Measurements from ENCODE around the gene C2orf72. TPM values are rescaled to one million over a fixed set of nuclear protein-coding genes. Genes with fewer than 3 reads are reported as not detected.

C2orf72 gene
- total RNA-seq, 1 donor from 2014 or later, result 20.5 TPM

DNA sequence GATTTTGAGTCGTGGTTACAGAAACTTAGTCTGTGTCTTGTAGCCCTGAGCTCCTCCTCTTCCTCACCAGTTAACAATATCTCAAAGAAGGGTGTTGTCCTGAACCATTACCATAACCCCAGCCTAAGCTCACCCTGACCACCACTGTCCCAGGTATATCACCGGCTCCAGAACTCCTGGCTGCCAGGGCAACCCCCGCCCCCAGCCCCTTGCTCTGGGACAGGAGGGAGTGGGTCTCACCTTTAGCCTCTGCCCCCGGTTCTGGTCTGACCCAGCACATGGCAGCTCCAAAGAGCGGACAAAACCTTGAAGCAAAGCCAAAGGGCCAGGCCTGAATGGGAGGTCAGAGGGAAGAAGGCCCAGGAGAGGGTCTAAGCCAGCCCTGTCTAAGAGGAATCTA is 13.8 kb downstream of the C2orf72 start:
- Histone ChIP-seq H3K9me3 (no peaks in the 10 kb centered on the region), H3K36me3 (no peaks in the 10 kb centered on the region), H3K4me1 (peaks cover 0 to 2% of the 10 kb centered on the region in 2 donors), H3K4me3 (no peak overlapping the region), H3K27ac (no peak overlapping the region), H3K27me3 (no peaks in the 10 kb centered on the region)
- TF ChIP-seq, protein P1, sequence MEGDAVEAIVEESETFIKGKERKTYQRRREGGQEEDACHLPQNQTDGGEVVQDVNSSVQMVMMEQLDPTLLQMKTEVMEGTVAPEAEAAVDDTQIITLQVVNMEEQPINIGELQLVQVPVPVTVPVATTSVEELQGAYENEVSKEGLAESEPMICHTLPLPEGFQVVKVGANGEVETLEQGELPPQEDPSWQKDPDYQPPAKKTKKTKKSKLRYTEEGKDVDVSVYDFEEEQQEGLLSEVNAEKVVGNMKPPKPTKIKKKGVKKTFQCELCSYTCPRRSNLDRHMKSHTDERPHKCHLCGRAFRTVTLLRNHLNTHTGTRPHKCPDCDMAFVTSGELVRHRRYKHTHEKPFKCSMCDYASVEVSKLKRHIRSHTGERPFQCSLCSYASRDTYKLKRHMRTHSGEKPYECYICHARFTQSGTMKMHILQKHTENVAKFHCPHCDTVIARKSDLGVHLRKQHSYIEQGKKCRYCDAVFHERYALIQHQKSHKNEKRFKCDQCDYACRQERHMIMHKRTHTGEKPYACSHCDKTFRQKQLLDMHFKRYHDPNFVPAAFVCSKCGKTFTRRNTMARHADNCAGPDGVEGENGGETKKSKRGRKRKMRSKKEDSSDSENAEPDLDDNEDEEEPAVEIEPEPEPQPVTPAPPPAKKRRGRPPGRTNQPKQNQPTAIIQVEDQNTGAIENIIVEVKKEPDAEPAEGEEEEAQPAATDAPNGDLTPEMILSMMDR (IDR thresholded peaks at IDR 0.05), result no peak
- intact Hi-C loops (cut with DNase I), result loop anchor here (5.0 kb wide), 1 partner anchor 361 kb away; no protein-coding TSS in a partner anchor
- DNase-seq (ENCODE audit: low spot score in 2 of 2), result no peak

- intact Hi-C loops (cut with DNase I), result loop anchor here (1.0 to 5.0 kb wide), 2 partner anchors 228 to 360 kb away; no protein-coding TSS in a partner anchor
- Histone ChIP-seq H3K4me1 (peaks cover 3 to 5% of the 10 kb centered on the region in 2 donors), H3K4me3 (peak overlapping the region; percentile 70 to 74), H3K27ac (peak overlapping the region; percentile 64 to 69), H3K36me3 (no peaks in the 10 kb centered on the region), H3K27me3 (no peaks in the 10 kb centered on the region), H3K9me3 (no peaks in the 10 kb centered on the region)
- peak in 1 of 2 donors; percentile 90 for DNase-seq (ENCODE audit: low spot score in 2 of 2)
- TF ChIP-seq, protein P1 (IDR thresholded peaks at IDR 0.05), result peak; percentile 75 to 98 (median 95)
Observed at GRCh38 chr2:231052494-231053451, 15.4 kb downstream of the C2orf72 start.

- intact Hi-C loops (cut with DNase I), result loop anchor here (1.0 to 5.0 kb wide), 2 partner anchors 230 to 358 kb away; no protein-coding TSS in a partner anchor
- TF ChIP-seq, protein P1 (IDR thresholded peaks at IDR 0.05), result no peak
- no peak for DNase-seq (ENCODE audit: low spot score in 2 of 2)
Observed at GRCh38 chr2:231053846-231054245, 16.5 kb downstream of the C2orf72 start.

DNA sequence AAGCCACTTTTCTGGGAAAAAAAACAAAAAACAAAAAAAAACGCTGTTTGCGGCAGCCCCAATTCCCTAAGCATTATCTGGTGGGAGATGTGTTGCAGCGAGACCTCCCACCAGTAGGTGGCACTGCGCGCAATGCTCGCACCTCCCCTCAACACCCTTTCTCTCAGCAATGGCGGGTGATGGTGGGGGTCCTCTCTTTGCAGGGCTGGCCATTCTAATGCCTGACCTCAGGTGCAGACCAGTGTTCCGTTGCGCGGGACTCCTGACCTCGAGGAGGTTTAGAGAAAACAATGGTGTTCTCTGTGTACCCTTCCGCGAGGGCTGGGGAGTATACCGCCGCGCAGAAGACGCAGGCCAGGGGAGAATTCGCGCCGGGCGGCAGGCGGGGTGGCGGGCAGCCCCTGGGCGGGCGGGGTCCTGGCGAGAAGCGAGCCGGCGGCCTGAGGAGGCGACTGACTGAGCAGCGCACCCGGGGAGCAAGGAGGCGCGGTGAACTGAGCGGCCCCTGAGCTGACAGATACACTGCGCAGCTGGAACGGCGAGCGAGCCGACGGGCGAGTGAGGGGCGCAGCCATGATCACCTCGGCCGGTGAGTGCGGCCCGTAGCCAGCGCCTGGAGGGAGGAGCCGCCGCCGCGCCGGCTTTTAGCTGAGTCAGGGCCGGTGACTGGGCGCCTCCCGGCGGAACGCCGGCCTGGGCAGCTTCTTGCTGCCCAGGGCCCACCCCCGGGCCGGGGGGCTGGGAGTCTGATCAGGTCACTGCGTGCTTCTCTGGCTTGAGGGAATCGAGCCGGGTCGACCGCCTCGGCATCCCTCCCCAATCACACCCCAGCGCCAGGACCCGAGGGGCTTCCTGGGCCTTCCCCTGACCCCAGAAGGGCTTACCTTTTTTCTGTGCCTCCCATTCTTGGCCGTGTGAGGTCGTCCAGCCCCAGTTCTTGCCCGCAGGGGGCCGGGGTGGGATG is 19.4 kb downstream of the C2orf72 start, which contains the start of gene PSMD1:
Gene PSMD1, plus strand, starts transcription at position 415 of the 964 bp plus-strand sequence. Its CDS starts 159 bp downstream, at position 574.
- Histone ChIP-seq H3K4me1 (peaks cover 6 to 19% of the 10 kb centered on the region in 2 donors), H3K27ac (peak within 1 kb of the TSS; percentile 86 to 95), H3K9me3 (no peaks in the 10 kb centered on the region), H3K36me3 (peaks cover 4 to 8% of the 10 kb centered on the region in 2 donors), H3K27me3 (no peaks in the 10 kb centered on the region), H3K4me3 (peak within 1 kb of the TSS; percentile 86 to 89)
- peak; percentile 55 to 95 for DNase-seq (ENCODE audit: low spot score in 2 of 2)
- TF ChIP-seq, protein P1 (IDR thresholded peaks at IDR 0.05), result peak; percentile 89 to 93 (median 91)
- intact Hi-C loops (cut with DNase I), result loop anchor here (2.0 to 5.0 kb wide), 4 partner anchors 142 to 726 kb away; partner anchors contain the start of genes ARMC9 and PDE6D

More at GRCh38 chr2:231053846-231054245, 16.5 kb downstream of the C2orf72 start:
- Histone ChIP-seq H3K4me1 (peaks cover 6 to 14% of the 10 kb centered on the region in 2 donors), H3K9me3 (no peaks in the 10 kb centered on the region), H3K36me3 (no peaks in the 10 kb centered on the region), H3K4me3 (no peak overlapping the region), H3K27me3 (no peaks in the 10 kb centered on the region), H3K27ac (no peak overlapping the region)

GRCh38 chr2:231057590-231057989 is 20.3 kb downstream of the C2orf72 start:
- intact Hi-C loops (cut with DNase I), result loop anchor here (2.0 to 5.0 kb wide), 4 partner anchors 141 to 725 kb away; partner anchors contain the start of genes ARMC9 and PDE6D
- peak overlapping the region; percentile 86 to 89 for H3K4me3 ChIP-seq
- no peak for DNase-seq (ENCODE audit: low spot score in 2 of 2)
- no peaks in the 10 kb centered on the region for H3K27me3 ChIP-seq
- H3K36me3 ChIP-seq, result peaks cover 12 to 17% of the 10 kb centered on the region in 2 donors
- peak overlapping the region; percentile 86 to 95 for H3K27ac ChIP-seq
- TF ChIP-seq, protein P1 (IDR thresholded peaks at IDR 0.05), result no peak
- H3K9me3 ChIP-seq, result no peaks in the 10 kb centered on the region
- H3K4me1 ChIP-seq, result peaks cover 6 to 19% of the 10 kb centered on the region in 2 donors
